GM19099 (cell line): ENCODE results near the gene LHPP.

Source experiments
- POLR2A ChIP-seq: IDR thresholded peaks from 3 replicates; pipeline ENCODE4 v1.6.1; 2011; ENCODE audit warnings: low read depth; ENCODE audit not compliant: insufficient read length; ENCODE audit errors: extremely low read depth

Gene LHPP

GRCh38 chr10:124520558-124521428 lies 59.2 kb downstream of the LHPP start:
- no peak for TF ChIP-seq POLR2A

- no peak for TF ChIP-seq POLR2A
Observed at GRCh38 chr10:124521429-124521871, 59.8 kb downstream of the LHPP start.

GRCh38 chr10:124522131-124522932 lies 60.7 kb downstream of the LHPP start:
- no peak for TF ChIP-seq POLR2A

GRCh38 chr10:124522933-124523871 lies 61.6 kb downstream of the LHPP start:
- TF ChIP-seq POLR2A = no peak

- TF ChIP-seq POLR2A = no peak
Observed at GRCh38 chr10:124523901-124524300, 62.3 kb downstream of the LHPP start.

GRCh38 chr10:124524991-124525653 lies 63.5 kb downstream of the LHPP start:
- TF ChIP-seq POLR2A = no peak

GRCh38 chr10:124525751-124526600 lies 64.4 kb downstream of the LHPP start:
- no peak for TF ChIP-seq POLR2A

GRCh38 chr10:124526621-124527267 lies 65.1 kb downstream of the LHPP start:
- TF ChIP-seq POLR2A = no peak

GRCh38 chr10:124527874-124528395 lies 66.3 kb downstream of the LHPP start:
- TF ChIP-seq POLR2A = no peak

GRCh38 chr10:124529661-124530214 lies 68.1 kb downstream of the LHPP start:
- no peak for TF ChIP-seq POLR2A

- TF ChIP-seq POLR2A = no peak
Observed at GRCh38 chr10:124530215-124530665, 68.6 kb downstream of the LHPP start.

GRCh38 chr10:124530816-124531215 lies 69.2 kb downstream of the LHPP start:
- no peak for TF ChIP-seq POLR2A
